NCI-H748 (cell line): Measurements from ENCODE around the gene NAIF1.
"Not testable (repeated sequence)": the region's sequence is repeated elsewhere in the genome, so short reads cannot be mapped to it uniquely, and the experiment has no call there.

Source experiments
- DNase-seq: peaks from one replicate; lab custom pipeline; 2025; ENCODE audit not compliant: unreplicated experiment; lab: John Stamatoyannopoulos, UW

The NAIF1 gene, protein sequence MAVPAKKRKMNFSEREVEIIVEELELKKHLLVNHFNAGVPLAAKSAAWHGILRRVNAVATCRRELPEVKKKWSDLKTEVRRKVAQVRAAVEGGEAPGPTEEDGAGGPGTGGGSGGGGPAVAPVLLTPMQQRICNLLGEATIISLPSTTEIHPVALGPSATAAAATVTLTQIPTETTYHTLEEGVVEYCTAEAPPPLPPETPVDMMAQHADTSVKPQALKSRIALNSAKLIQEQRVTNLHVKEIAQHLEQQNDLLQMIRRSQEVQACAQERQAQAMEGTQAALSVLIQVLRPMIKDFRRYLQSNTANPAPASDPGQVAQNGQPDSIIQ

GRCh38 chr9:128066713-128067644 is at the start of gene NAIF1:
Gene NAIF1 (minus strand): TSS chr9:128067320. CDS start chr9:128067101, 219 bp downstream.
- peak; percentile 99 for DNase-seq

- no peak for DNase-seq
Observed at GRCh38 chr9:128116104-128117083, 49.3 kb upstream of the NAIF1 start.

GRCh38 chr9:128115187-128116103 is 48.3 kb upstream of the NAIF1 start:
- no peak for DNase-seq

- DNase-seq: no peak
Observed at GRCh38 chr9:128114326-128115186, 47.4 kb upstream of the NAIF1 start.

- no peak for DNase-seq
Observed at GRCh38 chr9:128113526-128114325, 46.6 kb upstream of the NAIF1 start.

DNA sequence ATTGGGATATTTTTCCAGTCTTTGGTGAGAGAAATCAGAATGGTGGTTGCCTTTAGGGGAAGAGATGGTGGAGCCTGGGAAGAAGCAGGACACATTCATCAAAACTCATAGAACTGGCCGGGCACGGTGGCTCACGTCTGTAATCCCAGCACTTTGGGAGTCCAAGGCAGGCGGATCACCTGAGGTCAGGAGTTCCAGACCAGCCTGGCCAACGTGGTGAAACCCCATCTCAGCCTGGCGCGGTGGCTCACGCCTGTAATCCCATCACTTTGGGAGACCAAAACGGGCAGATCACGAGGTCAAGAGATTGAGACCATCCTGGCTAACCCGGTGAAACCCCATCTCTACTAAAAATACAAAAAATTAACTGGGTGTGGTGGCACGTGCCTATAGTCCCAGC is 44.6 kb upstream of the NAIF1 start:
- not testable (repeated sequence) for DNase-seq

- DNase-seq: no peak
Observed at GRCh38 chr9:128109050-128109709, 42.1 kb upstream of the NAIF1 start.

DNA sequence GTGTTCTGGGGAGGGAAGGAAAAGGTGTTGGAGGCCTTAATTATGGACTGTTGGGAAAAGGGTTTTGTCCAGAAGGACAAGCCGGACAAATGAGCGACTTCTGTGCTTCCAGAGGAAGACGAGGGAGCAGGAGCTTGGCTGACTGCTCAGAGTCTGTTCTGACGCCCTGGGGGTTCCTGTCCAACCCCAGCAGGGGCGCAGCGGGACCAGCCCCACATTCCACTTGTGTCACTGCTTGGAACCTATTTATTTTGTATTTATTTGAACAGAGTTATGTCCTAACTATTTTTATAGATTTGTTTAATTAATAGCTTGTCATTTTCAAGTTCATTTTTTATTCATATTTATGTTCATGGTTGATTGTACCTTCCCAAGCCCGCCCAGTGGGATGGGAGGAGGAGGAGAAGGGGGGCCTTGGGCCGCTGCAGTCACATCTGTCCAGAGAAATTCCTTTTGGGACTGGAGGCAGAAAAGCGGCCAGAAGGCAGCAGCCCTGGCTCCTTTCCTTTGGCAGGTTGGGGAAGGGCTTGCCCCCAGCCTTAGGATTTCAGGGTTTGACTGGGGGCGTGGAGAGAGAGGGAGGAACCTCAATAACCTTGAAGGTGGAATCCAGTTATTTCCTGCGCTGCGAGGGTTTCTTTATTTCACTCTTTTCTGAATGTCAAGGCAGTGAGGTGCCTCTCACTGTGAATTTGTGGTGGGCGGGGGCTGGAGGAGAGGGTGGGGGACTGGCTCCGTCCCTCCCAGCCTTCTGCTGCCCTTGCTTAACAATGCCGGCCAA is 41.3 kb upstream of the NAIF1 start:
- no peak for DNase-seq

GRCh38 chr9:128107468-128108268 is 40.5 kb upstream of the NAIF1 start:
- no peak for DNase-seq

DNA sequence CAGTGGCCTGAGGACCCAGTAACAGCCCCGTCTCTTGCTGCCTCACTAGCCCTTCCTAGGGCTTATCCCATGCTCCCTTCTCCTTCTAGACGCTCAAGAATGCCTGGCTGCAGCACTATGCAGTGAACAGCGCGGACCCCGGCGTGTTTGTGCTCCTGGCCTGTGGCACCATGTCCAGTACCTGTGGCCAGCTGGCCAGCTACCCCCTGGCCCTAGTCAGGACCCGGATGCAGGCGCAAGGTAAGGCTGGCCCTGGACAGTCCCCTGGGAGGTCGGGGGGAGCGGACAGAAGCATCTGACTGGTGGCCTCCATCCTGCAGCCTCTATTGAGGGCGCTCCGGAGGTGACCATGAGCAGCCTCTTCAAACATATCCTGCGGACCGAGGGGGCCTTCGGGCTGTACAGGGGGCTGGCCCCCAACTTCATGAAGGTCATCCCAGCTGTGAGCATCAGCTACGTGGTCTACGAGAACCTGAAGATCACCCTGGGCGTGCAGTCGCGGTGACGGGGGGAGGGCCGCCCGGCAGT is 39.9 kb upstream of the NAIF1 start:
- no peak for DNase-seq

DNA sequence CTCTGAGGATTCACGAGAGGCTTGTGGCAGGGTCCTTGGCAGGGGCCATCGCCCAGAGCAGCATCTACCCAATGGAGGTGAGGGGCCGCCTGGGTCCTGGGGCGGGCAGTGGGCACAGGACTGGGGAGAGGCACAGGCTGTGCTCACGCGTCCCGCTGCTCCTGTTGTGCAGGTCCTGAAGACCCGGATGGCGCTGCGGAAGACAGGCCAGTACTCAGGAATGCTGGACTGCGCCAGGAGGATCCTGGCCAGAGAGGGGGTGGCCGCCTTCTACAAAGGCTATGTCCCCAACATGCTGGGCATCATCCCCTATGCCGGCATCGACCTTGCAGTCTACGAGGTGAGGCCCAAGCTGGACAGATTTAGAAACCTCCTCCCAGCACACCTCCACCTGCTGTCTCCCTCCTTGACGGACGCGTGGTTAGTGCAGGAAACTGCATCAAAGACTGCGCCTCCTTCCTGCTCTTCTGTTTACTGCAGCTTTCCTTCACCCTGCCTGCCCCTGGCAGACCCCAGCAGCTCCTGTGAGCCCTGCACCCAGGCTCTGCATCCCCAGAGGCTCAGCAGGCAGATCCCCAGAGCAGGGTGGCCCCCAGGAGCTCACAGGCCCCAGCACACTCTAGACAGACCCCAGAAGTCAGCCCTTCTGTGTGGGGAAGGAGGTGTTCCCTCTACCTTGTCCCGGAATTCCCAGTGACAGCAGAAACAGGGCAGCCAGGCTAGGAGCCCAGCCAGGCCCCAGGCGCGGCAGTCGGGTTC is 39.2 kb upstream of the NAIF1 start:
- no peak for DNase-seq

DNA sequence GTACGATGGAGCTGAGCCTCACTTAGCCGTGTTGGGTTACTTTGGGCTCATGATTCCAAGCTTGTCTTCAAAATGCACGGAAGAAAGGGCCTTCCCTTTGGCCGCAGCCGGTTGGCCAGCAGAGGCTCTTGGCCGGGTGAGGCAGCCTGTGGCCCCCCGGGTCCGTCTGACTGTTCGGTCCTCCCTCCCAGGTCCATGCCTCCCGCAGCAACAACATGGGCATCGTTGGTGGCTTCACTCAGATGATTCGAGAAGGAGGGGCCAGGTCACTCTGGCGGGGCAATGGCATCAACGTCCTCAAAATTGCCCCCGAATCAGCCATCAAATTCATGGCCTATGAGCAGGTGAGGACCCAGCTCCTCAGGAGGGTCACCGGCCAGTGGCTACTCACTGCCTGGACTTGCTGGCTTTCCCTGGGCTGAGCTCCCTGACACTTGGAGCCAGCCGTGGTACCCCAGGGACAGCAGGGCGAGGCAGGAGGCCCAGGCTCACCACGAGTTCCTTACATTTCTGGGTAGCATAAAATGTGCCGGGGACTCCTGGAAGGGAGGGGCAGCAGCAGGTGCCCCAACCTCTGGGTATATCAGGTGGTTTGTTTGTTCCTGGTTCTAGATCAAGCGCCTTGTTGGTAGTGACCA is 38.5 kb upstream of the NAIF1 start:
- no peak for DNase-seq

GRCh38 chr9:128104171-128104618 is 37.1 kb upstream of the NAIF1 start:
- no peak for DNase-seq

- no peak for DNase-seq
Observed at GRCh38 chr9:128103589-128103962, 36.5 kb upstream of the NAIF1 start.
